ENCODE data around the gene MROH7.

- no peak for TF ChIP-seq CTCF (IDR thresholded peaks at IDR 0.05)
- no peak for TF ChIP-seq POLR2A (IDR thresholded peaks at IDR 0.05)
- TF ChIP-seq POLR2AphosphoS5 (IDR thresholded peaks at IDR 0.05), result no peak
Measured at GRCh38 chr1:54600947-54601721, 40.5 kb upstream of the MROH7 start.
